Panc1 (cell line): ENCODE results near the gene HEG1. TPM values are rescaled to one million over a fixed set of nuclear protein-coding genes. Genes with fewer than 3 reads are reported as not detected.

Experiments
- ATAC-seq: fragments of 200-7000 bp; cut with Tn5 transposase; 2 replicates; pipeline ENCODE4 v1.9.1; 2020; ENCODE audit warnings: mild to moderate bottlenecking, moderate library complexity
- BruUV-seq: library from RNA; stranded (reverse); fragments of 400-500 nt; replicated peaks from 2 replicates; lab custom pipeline; 2021; lab: Mats Ljungman, UMichigan
- CTCF ChIA-PET: fragments of 300-600 bp; sonication (Branson Sonifier 250); formaldehyde crosslinking; loops from one replicate; lab custom pipeline; 2022; ENCODE audit warnings: antibody characterized with exemption; lab: Charles Lee
- POLR2A ChIA-PET: fragments of 300-600 bp; sonication (Branson Sonifier 250); formaldehyde crosslinking; loops from one replicate; lab custom pipeline; 2022; ENCODE audit warnings: antibody characterized with exemption; lab: Charles Lee
- DNase-seq: peaks from one replicate; pipeline ENCODE4 v3.0.0-alpha.2; 2010; ENCODE audit warnings: low read depth, low spot score
- H3K27ac ChIP-seq: 2 replicates; pipeline ENCODE4 v1.5.1; 2011; ENCODE audit warnings: mild to moderate bottlenecking, low read length, inconsistent platforms
- H3K27me3 ChIP-seq: fragments of 200-500 bp; sonication (Bioruptor generic); 2 replicates; pipeline ENCODE4 v1.6.0; 2014; ENCODE audit warnings: low read length, inconsistent platforms; ENCODE audit not compliant: control insufficient read depth, insufficient read depth
- H3K36me3 ChIP-seq: fragments of 200-500 bp; sonication (Bioruptor generic); 2 replicates; pipeline ENCODE4 v1.5.1; 2014; ENCODE audit warnings: inconsistent platforms, mild to moderate bottlenecking, low read length, moderate library complexity; ENCODE audit not compliant: control insufficient read depth, insufficient read depth
- H3K4me1 ChIP-seq: 2 replicates; pipeline ENCODE4 v1.5.1; 2011; ENCODE audit warnings: inconsistent platforms, mild to moderate bottlenecking, low read length, moderate library complexity; ENCODE audit not compliant: control insufficient read depth, insufficient read depth
- H3K4me3 ChIP-seq, 2 experiments: 2 replicates each; pipeline ENCODE4 v1.5.1; 2011 to 2012; ENCODE audit warnings: low read depth in 2 of 2, low read length in 2 of 2, mild to moderate bottlenecking in 2 of 2, inconsistent platforms in 1 of 2, moderate library complexity in 1 of 2
- H3K9me3 ChIP-seq: fragments of 200-500 bp; sonication (Bioruptor generic); 2 replicates; pipeline ENCODE4 v1.5.1; 2014; ENCODE audit warnings: low read depth, mild to moderate bottlenecking, inconsistent platforms, low read length, moderate library complexity; ENCODE audit not compliant: control insufficient read depth, insufficient read depth
- CTCF ChIP-seq: fragments of 450-650 bp; IDR thresholded peaks from 2 replicates; pipeline ENCODE4 v1.5.1; 2017; ENCODE audit warnings: mild to moderate bottlenecking
- POLR2AphosphoS5 ChIP-seq: IDR thresholded peaks from 2 replicates; pipeline ENCODE4 v1.6.1; 2012; ENCODE audit warnings: mild to moderate bottlenecking, low read depth, low read length, moderate library complexity
- SIN3A ChIP-seq: IDR thresholded peaks from 2 replicates; pipeline ENCODE4 v1.6.1; 2012; ENCODE audit warnings: low read depth, mild to moderate bottlenecking, low read length, moderate library complexity, borderline replicate concordance; ENCODE audit not compliant: insufficient read depth
- TCF7L2 ChIP-seq: IDR thresholded peaks from 2 replicates; pipeline ENCODE4 v1.6.1; 2011; ENCODE audit warnings: mild to moderate bottlenecking, low read depth, low read length, inconsistent platforms
- in situ Hi-C: cut with HindIII; loops from 2 replicates; pipeline ENCODE4 v1.10.0; 2016; ENCODE audit warnings: low sequenced_read_pairs, low pct_unique_long_range_greater_than_20kb
- intact Hi-C: fragments of 100-400 bp; cut with micrococcal nuclease; formaldehyde crosslinking; loops from one replicate; pipeline ENCODE4 v1.10.0; 2022; ENCODE audit not compliant: unreplicated experiment
- total RNA-seq: library from RNA; stranded (reverse); gene quantifications from one replicate; pipeline ENCODE4 v1.2.1, GENCODE V29; 2021; ENCODE audit not compliant: unreplicated experiment
- TF ChIP-seq, protein P1 (sequence below), 2 experiments: IDR thresholded peaks; 2 replicates each; pipeline ENCODE4 v1.6.1; 2011 to 2012; ENCODE audit warnings: low read depth in 2 of 2, control low read depth in 1 of 2, low read length in 1 of 2, mild to moderate bottlenecking in 1 of 2, moderate library complexity in 1 of 2; ENCODE audit not compliant: insufficient read depth in 1 of 2

HEG1 gene
- total RNA-seq, 1 experiment from 2014 or later: 141 TPM

- H3K4me1 ChIP-seq: peaks cover 65% of the 10 kb centered on the region
- H3K27me3 ChIP-seq: no peaks in the 10 kb centered on the region
- no TSS peak for BruUV-seq
- peak overlapping the region; percentile 39; the same call in 1 of the 2 replicates for H3K27ac ChIP-seq
- POLR2A ChIA-PET: no interaction called here
- H3K4me3 ChIP-seq: no peak overlapping the region
- no peak for DNase-seq
- in situ Hi-C loops: no loop called here
- intact Hi-C loops: no loop called here
- H3K36me3 ChIP-seq: no peaks in the 10 kb centered on the region
- H3K9me3 ChIP-seq: no peaks in the 10 kb centered on the region
- no peak for TF ChIP-seq POLR2AphosphoS5
- TF ChIP-seq TCF7L2: no peak
- TF ChIP-seq, protein P1, sequence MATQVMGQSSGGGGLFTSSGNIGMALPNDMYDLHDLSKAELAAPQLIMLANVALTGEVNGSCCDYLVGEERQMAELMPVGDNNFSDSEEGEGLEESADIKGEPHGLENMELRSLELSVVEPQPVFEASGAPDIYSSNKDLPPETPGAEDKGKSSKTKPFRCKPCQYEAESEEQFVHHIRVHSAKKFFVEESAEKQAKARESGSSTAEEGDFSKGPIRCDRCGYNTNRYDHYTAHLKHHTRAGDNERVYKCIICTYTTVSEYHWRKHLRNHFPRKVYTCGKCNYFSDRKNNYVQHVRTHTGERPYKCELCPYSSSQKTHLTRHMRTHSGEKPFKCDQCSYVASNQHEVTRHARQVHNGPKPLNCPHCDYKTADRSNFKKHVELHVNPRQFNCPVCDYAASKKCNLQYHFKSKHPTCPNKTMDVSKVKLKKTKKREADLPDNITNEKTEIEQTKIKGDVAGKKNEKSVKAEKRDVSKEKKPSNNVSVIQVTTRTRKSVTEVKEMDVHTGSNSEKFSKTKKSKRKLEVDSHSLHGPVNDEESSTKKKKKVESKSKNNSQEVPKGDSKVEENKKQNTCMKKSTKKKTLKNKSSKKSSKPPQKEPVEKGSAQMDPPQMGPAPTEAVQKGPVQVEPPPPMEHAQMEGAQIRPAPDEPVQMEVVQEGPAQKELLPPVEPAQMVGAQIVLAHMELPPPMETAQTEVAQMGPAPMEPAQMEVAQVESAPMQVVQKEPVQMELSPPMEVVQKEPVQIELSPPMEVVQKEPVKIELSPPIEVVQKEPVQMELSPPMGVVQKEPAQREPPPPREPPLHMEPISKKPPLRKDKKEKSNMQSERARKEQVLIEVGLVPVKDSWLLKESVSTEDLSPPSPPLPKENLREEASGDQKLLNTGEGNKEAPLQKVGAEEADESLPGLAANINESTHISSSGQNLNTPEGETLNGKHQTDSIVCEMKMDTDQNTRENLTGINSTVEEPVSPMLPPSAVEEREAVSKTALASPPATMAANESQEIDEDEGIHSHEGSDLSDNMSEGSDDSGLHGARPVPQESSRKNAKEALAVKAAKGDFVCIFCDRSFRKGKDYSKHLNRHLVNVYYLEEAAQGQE (IDR thresholded peaks at IDR 0.05; ENCODE audit: insufficient read depth in 1 of 2, low read depth in 2 of 2, low read length in 1 of 2): no peak
- no peak for TF ChIP-seq CTCF
- no peak for TF ChIP-seq SIN3A
- peak; percentile 62 for ATAC-seq
- CTCF ChIA-PET: no interaction called here
These were observed 9.8 kb downstream of the HEG1 start for GRCh38 chr3:125045965-125046364.

DNA sequence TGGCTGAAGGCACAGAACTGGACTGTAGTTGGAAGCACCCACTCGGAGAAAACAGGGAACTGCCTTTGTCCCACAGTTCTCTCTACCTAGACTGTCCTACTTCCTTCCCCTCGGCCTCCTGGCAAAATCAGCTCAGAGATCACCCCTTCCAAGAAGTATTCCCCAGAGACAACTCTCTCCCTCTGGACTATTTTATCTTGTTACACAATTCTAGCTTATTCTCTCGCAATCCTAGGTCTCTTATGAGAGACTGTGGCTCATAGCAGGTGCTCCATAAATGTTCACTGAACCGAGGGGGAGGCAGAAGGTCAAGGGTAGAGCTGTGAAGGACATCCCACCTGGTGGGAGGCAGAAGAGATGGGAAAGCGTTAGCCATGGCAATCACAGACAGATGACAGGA, 10.6 kb downstream of the HEG1 start:
- H3K27me3 ChIP-seq: no peaks in the 10 kb centered on the region
- TF ChIP-seq, protein P1 (IDR thresholded peaks at IDR 0.05; ENCODE audit: insufficient read depth in 1 of 2, low read depth in 2 of 2, low read length in 1 of 2): no peak
- TF ChIP-seq POLR2AphosphoS5 (no peak), TCF7L2 (no peak)
- H3K36me3 ChIP-seq: no peaks in the 10 kb centered on the region
- H3K9me3 ChIP-seq: no peaks in the 10 kb centered on the region
- DNase-seq (no peak), ATAC-seq (no peak)
- in situ Hi-C loops: no loop called here
- intact Hi-C loops: no loop called here
- ChIA-PET POLR2A (no interaction called here), CTCF (no interaction called here)
- no TSS peak for BruUV-seq
- H3K27ac ChIP-seq: peak overlapping the region; percentile 55; the same call in 1 of the 2 replicates
- peaks cover 67% of the 10 kb centered on the region for H3K4me1 ChIP-seq
- H3K4me3 ChIP-seq: no peak overlapping the region
